ENCODE measurements around the gene SLC38A2.

DNA sequence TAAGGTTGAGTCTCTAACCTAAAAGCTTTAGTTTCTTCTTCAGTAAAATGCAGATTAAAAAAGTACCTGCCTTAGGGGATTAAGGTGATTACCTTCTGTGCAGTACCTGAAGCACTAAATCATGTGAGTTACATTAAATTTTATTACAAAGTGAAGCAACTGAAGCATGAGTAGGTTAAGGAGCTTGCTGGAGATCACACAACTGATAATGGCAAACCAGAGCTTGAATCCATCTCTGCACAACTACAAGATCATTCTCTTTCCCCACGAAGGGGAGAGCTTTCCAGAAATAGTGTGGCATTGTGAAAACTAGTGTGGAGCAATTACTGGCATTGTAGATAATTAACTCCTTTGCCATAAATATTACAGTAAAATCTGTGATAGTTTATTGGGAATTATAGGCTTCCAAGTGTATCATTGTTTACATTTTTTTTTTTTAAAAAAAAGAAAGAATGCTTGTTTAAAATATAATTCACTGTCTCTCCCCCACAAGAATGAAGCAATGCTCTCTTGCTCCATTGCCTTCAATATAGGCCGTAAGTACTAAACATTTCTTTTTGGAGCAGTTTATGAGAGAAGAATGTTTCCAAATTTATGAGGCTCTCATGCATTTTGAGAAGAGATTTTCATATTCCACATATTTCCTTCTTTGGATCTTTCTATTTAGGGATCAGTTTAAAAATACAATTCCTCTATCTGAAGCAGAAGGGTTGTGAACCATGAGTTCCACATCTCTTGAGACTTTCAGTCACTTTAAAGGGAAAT, 20.5 kb downstream of the SLC38A2 start:
- TF ChIP-seq, protein P1, sequence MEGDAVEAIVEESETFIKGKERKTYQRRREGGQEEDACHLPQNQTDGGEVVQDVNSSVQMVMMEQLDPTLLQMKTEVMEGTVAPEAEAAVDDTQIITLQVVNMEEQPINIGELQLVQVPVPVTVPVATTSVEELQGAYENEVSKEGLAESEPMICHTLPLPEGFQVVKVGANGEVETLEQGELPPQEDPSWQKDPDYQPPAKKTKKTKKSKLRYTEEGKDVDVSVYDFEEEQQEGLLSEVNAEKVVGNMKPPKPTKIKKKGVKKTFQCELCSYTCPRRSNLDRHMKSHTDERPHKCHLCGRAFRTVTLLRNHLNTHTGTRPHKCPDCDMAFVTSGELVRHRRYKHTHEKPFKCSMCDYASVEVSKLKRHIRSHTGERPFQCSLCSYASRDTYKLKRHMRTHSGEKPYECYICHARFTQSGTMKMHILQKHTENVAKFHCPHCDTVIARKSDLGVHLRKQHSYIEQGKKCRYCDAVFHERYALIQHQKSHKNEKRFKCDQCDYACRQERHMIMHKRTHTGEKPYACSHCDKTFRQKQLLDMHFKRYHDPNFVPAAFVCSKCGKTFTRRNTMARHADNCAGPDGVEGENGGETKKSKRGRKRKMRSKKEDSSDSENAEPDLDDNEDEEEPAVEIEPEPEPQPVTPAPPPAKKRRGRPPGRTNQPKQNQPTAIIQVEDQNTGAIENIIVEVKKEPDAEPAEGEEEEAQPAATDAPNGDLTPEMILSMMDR (IDR thresholded peaks at IDR 0.05): no peak
- TF ChIP-seq, protein P2, sequence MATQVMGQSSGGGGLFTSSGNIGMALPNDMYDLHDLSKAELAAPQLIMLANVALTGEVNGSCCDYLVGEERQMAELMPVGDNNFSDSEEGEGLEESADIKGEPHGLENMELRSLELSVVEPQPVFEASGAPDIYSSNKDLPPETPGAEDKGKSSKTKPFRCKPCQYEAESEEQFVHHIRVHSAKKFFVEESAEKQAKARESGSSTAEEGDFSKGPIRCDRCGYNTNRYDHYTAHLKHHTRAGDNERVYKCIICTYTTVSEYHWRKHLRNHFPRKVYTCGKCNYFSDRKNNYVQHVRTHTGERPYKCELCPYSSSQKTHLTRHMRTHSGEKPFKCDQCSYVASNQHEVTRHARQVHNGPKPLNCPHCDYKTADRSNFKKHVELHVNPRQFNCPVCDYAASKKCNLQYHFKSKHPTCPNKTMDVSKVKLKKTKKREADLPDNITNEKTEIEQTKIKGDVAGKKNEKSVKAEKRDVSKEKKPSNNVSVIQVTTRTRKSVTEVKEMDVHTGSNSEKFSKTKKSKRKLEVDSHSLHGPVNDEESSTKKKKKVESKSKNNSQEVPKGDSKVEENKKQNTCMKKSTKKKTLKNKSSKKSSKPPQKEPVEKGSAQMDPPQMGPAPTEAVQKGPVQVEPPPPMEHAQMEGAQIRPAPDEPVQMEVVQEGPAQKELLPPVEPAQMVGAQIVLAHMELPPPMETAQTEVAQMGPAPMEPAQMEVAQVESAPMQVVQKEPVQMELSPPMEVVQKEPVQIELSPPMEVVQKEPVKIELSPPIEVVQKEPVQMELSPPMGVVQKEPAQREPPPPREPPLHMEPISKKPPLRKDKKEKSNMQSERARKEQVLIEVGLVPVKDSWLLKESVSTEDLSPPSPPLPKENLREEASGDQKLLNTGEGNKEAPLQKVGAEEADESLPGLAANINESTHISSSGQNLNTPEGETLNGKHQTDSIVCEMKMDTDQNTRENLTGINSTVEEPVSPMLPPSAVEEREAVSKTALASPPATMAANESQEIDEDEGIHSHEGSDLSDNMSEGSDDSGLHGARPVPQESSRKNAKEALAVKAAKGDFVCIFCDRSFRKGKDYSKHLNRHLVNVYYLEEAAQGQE (IDR thresholded peaks at IDR 0.05; ENCODE audit: insufficient read depth in 1 of 2, low read depth in 2 of 2, low read length in 1 of 2): no peak
- no peak for TF ChIP-seq POLR2AphosphoS5 (IDR thresholded peaks at IDR 0.05; ENCODE audit: low read depth, low read length)
- no peak for TF ChIP-seq TCF7L2 (IDR thresholded peaks at IDR 0.05; ENCODE audit: low read depth, low read length)
- no peak for TF ChIP-seq SIN3A (IDR thresholded peaks at IDR 0.05; ENCODE audit: borderline replicate concordance, insufficient read depth, low read depth, low read length)
